Right lung (tissue), 10 donors: ENCODE results near the gene FAM13C. TPM values are rescaled to one million over a fixed set of nuclear protein-coding genes. Genes with fewer than 3 reads are reported as not detected.
A peak's percentile ranks its signal among the peaks of the same experiment; 100 is the strongest.
"Not testable (repeated sequence)": the region's sequence is repeated elsewhere in the genome, so short reads cannot be mapped to it uniquely, and the experiment has no call there.

Experiments
- DNase-seq, 2 donors: peaks; one replicate each; pipeline ENCODE4 v3.0.0-alpha.2; 2013
- long read RNA-seq, 8 donors: transcript quantifications; one replicate each; lab custom pipeline, GENCODE V29; 2026
- polyA plus RNA-seq, 5 donors: library from polyadenylated mRNA; unstranded; fragments of 120-200 nt; gene quantifications; one replicate each; pipeline versions ENCODE4 v1.2.1 to v1.2.3, GENCODE V29; 2013; ENCODE audit warnings: inconsistent platforms in 1 of 5, low replicate concordance in 1 of 5; ENCODE audit not compliant: insufficient read length in 5 of 5, insufficient read depth in 1 of 5

Gene FAM13C
- 10 to 100 TPM; 17.7 to 36.1 (median 25.9) TPM for polyA plus RNA-seq
- long read RNA-seq, donor 1, partial matches to known transcripts: 0 of 1 reads
- long read RNA-seq, donor 1, other reads (novel, unspliced or antisense): 0 of 1 reads
- long read RNA-seq, donor 2, partial matches to known transcripts: 0 of 3 reads
- long read RNA-seq, donor 2, other reads (novel, unspliced or antisense): 0 of 3 reads
- long read RNA-seq, donor 3, partial matches to known transcripts: 0 of 3 reads
- long read RNA-seq, donor 3, other reads (novel, unspliced or antisense): 0 of 3 reads
- long read RNA-seq, donor 4, partial matches to known transcripts: 0 of 2 reads
- long read RNA-seq, donor 4, other reads (novel, unspliced or antisense): 0 of 2 reads
- long read RNA-seq, donor 5: 0 reads
- long read RNA-seq, donor 6, partial matches to known transcripts: 0 of 1 reads
- long read RNA-seq, donor 6, other reads (novel, unspliced or antisense): 0 of 1 reads
- long read RNA-seq, donor 7, partial matches to known transcripts: 0 of 1 reads
- long read RNA-seq, donor 7, other reads (novel, unspliced or antisense): 0 of 1 reads
- long read RNA-seq, donor 8, partial matches to known transcripts: 0 of 1 reads
- long read RNA-seq, donor 8, other reads (novel, unspliced or antisense): 0 of 1 reads

DNA sequence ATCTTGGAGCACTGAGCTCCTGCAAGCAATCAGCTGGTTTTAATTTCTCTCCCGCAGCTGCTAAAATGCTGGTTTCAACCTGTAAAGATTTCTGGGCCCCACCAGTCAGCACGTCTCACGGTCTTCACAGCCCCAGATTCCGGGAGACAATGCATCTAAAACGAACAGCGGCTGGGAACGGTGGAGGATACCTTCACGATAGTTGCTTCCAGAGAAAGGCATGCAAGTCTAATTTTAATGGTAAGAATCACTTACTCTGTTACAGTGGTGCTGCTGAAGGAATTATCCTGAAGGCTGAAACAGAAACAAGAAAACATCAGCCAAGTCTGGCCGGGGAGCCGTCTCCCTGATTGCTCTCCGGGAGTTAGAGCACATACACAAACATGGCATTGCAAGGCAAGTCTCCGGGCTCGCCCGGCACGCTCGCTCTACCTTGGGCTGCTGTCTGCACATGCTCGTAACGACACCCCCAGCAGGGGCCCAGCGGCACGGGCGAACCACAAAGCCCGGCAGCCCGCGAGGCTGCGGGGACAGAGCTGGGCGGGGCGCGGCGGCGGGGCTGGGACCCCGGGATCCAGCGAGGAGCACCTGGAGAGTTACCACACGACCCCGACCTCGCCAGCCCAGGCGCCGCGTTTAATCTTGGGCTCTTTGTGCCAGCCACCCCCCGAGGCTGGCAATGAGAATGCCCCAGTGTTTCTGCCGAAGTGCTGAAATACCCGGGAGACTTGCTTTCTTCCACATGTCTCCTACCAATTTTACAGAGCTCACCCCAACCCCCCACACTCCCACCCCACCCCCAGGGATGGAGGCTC lies at the start of gene FAM13C:
Gene FAM13C (minus strand): TSS at position 406 of the 815 bp plus-strand sequence. CDS start 89 bp downstream, at position 317.
- DNase-seq: peak; percentile 62 to 67

DNA sequence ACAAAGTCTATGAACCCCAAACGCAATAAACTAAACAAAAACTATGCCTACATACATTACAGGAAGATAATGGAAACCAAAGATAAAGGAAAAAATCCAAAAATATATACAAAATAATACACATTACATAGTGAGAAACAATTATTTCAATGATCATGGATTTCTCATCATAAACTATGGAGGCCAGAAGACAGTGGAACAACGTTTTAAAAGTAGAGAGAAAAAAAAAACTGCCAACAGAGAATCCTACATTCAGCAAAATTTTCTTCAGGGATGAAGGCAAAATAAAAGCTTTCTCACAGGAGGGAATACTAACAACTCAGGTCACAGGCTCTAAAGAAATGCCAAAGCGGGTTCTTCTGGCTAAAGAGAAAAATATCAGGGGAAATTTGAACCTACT lies 42.9 kb upstream of the FAM13C start:
- DNase-seq: no peak

DNA sequence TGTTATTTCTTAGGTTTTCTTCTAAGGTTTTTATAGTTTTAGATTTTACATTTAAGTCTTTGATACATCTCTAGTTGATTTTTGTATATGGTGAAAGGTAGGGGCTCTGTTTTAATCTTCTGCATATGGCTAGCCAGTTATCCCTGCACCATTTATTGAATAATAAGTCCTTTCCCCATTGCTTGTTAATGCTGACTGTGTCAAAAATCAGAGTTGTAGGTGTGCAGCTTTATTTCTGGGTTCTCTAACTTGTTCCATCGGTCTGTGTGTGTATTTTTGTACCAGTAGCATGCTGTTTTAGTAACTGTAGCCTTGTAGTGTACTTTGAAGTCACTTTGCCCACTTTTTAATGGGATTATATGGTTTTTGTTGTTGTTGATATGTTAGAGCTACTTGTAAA lies 37.9 kb upstream of the FAM13C start:
- DNase-seq: no peak

DNA sequence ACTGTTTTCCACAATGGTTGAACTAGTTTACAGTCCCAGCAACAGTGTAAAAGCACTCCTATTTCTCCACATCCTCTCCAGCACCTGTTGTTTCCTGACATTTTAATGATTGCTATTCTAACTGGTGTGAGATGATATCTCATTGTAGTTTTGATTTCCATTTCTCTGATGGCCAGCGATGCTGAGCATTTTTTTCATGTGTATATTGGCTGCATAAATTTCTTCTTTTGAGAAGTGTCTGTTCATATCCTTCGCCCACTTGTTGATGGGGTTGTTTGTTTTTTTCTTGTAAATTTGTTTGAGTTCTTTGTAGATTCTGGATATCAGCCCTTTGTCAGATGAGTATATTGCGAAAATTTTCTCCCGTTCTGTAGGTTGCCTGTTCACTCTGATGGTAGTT lies 37.0 kb upstream of the FAM13C start:
- not testable (repeated sequence) for DNase-seq

DNA sequence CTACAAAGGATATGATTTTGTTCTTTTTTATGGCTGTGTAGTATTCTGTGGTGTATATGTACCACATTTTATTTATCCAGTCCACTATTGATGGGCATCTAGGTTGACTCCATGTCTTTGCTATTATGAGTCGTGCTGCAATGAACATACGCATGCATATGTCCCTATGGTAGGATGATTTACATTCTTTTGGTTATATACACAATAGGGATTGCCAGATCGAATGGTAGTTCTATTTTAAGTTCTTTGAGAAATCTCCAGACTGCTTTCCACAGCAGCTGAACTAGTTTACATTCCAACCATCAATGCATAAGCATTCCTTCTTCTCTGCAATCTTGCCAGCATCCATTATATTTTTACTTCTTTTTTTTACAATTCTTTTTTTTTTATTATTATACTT lies 35.6 kb upstream of the FAM13C start:
- no peak for DNase-seq

DNA sequence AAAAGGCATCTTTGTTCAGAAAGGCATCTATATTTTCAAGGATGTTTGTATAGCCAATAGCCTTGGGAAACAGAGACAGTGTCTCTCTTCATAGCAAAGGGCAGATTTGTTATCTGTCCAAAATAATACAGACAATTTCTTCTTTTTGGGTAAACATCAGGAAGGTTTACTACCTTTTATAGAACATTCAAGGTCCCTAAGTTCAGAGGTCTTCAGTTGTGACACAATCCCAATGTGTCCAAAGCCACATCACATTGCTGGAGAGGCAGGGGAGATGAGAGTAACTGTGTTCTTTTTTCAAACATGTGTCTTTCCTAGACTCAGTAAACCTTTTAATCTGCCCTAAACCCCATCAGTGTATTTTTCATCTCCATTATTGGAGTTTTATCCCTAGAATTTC lies 33.6 kb upstream of the FAM13C start:
- DNase-seq: no peak

DNA sequence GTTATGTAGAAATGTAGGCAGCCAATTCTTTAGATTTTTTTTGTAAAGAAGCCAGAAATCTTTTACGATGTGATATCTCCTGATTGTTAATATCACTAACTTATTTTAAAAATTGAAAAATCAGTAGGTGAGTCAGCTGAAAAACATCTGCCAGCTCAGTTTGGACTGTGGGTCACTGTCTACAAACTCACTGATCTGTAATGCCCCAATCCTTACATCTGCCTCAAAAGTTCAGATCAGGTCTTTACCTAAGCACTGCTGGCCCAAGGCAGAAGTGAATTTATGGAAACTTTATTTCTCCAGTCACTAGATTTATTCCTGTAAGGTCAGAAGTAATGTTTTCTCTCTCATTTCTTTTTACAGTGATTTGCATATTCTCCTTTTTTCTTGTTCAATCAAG lies 31.0 kb upstream of the FAM13C start:
- no peak for DNase-seq

DNA sequence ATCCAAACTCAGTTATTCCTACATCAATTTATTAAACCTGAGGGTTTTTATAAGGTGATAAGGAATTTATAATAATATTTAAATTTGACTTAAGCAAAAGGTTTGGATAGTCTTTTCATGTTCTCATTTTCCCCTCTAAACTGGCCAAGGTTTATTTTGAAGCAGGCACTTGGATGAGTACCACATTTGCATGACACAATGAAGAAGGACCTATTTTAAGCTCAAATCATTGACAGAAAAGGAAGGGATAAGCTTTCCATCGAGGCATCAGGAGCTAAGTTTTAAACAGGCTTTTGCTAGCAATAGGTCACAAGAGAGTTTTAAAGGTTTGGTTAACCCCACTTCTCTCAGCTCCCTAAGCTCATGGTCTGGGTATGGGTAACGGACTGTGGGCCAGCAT lies 28.7 kb upstream of the FAM13C start:
- no peak for DNase-seq

DNA sequence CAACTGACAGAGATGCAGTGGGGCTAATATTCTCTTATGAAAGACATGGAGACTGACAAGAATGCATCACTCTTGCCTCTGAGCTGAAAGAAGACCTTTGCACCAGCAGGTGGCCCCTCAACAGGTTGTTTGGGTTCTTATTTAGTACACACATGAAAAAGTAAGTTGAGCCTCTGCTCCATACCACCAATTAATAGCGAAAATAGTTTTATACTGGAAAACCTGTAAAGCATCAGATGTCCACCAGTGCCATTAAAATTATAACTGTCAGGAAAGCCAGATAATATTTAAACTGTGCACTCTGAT lies 26.3 kb upstream of the FAM13C start:
- DNase-seq: no peak

DNA sequence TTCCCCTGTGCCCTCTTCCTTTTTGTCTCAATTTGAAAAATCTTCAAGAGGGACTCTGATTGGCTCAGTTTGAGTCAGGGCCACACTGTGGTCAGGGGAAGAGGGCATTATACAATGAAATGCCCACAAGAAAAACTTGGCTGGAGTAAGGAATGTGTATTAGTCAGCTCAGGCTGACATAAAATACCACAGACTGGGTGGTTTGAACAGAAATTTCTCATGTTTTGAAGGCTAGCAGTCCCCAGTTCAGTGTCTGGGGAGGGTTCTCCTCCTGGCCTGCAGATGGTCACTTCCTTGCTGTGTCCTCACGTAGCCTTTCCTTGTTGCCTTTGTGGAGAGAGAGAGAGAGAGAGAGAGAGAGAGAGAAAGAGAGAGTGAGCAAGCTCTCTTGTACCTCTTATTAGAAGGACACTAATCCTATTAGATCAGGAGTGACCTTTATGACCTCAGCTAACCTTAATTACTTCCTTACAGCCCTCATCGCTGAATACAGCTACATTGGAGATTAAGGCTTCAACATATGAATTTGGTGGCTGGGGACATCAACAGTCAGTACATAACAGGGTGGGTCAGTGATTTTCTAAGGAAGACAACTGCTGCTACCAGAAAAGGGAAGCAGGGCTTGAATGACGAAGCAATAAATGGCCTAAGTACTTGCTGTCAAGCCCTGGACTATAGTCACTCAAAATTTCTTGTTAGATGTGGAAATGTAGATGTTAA lies 25.8 kb upstream of the FAM13C start:
- no peak for DNase-seq

DNA sequence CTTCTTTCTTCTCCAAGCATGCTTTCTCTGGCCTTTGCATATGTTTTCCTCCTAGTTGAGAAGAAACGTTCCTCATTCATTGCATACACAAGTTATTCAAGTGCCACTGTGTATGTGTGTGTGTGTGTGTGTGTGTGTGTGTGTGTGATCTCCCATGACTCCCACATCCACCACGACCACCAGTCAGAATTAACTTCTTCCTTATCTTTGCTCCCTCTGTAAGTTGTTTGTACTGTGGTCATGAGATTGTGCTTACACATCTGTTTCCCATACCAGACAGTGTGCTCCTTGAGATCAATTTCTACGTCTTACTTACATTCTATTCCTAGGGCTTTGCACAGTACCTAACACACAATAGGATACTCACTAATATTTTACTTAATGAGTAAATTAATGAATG lies 22.4 kb upstream of the FAM13C start:
- no peak for DNase-seq

DNA sequence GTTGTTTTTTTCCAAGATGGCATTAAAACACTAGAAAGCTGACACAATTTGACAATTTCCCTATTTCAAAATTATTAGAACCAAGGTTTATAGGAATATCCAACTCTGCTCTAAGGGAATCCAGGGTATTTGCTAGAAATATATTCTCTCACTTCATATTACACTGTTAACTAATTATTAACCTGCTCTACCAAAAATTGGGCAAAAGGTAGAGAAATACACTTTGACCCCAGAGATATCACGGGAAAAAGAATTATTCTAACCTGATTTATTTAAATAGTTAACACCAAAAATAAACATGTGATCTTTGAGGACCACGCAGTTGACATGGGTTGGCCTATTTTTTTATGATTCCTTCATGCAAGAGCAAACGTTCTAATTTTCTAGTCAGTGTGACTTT lies 21.6 kb upstream of the FAM13C start:
- DNase-seq: no peak

DNA sequence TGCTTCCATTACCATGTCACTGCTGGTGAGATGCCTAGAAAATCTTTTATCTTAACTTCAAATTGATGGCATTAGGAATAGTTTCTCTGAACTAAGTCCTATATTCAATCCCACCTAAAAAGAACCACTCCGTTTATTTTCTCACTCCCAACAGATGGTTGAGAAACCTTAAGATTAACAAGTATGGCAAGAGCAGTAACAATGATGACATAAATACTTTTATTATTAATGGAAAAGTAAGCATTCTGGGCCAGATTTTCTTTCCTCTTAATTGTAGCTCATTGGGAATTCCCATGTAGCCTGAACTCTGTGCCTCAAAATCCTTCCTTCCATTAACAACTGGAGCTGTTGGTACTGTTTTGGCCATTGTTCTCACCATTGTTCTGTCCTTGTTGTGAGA lies 21.1 kb upstream of the FAM13C start:
- DNase-seq: no peak

DNA sequence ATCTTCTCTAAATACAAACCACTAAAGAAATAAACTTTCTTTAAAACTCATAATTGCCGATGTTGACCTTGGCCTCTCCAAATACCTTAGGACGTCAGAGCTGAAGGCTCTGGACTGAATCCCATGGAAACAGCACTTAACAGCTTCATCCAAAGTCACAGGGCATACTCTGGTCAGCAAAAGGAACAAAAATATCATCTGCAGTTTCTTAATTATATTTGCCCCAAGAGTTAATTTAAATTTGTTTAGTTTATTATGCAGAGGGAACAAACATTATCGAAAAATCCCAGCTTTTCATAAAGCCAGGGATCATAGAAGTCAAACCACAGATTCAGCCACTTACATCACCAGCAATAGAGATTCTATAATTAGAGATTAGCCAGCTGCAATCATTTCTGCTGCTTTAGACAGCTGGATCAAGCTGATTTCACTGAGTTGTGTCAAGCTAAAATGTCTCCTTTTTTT lies 20.5 kb upstream of the FAM13C start:
- DNase-seq: peak; percentile 69

DNA sequence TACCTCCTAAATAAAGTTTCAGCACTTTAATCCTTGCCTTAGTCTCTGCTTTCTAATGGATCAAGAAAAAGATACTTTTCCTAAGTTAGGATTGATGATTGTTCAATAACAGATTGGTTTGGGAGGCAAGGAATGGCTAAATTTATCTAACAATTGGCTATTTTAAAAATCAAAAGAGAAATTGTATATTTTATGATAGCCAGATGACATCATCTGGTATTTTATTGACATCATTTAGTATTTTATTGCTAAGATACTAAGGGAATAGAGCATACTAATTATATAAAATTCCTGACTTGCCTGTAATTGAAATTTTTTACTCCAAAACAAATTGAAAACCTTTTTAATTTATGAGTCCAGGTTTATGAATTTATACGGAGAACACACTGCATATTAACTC lies 19.3 kb upstream of the FAM13C start:
- no peak for DNase-seq

DNA sequence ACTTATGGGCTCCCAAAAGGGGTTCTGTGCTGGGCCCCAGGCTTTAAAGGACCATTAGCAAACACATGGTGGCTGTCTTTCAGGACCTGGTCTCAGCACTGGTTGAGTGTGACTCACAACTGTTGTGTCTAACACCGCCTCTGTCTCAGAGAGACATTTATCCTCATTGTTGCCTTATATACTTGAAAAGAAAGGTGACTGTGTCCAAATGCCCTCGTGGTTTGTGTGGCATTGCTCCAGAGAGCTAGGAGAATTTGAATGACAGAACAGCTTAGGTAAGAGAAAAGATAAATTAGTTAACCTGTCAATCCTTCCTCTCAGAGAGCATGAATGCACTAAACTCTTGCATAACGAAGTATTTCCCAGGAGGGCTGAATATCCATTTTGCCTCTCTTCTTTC lies 14.5 kb upstream of the FAM13C start:
- DNase-seq: no peak

DNA sequence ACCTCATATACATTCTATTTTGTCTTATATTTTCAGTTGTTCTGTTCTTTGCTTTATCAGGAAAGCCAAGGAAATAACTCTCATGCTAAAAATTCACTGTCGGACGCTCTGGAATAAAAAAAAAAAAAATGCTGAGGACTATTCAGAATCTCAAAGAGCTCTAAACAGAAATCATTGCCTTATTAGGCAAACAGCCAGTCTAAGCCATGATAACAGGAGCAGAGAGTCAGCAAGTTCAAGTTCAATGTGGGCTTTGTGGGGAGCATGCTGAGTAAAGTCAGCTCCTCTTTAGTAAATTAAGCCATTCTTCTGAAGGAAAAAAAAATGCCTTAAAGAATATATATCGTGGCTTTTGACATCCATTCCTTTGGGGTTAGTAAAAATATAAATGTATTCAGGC lies 13.6 kb upstream of the FAM13C start:
- DNase-seq: no peak

DNA sequence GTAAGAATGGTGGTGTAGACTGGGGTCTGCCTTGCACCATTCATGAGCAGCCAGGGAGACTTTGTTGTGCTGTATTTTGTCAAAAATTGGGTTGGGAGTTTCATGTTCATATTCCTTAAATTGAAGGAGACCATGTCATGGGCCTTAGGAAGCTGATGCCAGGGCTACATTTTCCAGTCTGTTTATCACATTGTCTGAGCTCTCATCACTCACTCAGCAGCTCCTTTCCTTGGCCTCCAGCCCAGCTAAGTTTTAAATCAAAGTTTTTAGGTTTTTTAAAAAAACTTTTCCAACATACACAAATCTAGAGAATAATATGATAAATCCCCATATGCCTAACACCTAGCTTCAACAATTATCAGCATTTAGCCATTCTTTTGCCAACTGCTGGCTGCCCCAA lies 12.6 kb upstream of the FAM13C start:
- no peak for DNase-seq

DNA sequence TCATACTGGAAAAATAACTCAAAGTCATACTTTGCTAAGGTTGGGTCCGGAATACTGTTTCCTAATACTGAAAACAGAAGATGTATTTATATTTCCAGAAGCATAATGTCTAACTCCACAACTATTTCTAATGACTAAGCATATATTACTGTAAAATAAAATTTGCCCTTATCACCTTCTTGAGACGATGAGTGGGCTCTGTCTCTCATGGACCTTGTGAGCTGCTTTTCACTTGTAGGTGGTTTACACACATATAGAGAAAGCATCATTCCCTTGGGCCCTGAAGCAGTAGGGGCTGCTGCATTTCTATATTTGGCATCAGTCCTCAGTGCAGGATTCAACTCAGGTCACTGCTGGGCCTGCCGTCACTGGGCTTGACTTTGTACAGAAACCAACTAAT lies 10.7 kb upstream of the FAM13C start:
- no peak for DNase-seq

DNA sequence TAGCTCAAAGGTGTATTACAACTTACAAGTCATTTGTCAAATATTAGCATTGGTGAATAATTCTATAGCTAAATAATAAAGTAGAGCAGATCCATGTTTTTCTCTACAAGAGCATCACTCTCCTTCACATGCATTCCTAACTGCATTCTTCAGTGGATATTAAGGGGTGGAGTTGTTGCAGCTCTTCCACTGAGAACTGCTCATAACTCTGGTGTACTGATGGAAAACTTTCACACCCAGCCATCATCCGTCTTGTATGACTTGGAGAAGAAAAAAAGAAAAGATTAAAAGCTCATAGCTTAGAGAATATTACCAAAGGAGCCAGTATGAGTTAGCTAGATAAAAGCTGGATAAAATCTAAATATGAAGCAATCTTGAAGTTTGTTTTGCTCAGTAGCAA lies 10.2 kb upstream of the FAM13C start:
- no peak for DNase-seq

DNA sequence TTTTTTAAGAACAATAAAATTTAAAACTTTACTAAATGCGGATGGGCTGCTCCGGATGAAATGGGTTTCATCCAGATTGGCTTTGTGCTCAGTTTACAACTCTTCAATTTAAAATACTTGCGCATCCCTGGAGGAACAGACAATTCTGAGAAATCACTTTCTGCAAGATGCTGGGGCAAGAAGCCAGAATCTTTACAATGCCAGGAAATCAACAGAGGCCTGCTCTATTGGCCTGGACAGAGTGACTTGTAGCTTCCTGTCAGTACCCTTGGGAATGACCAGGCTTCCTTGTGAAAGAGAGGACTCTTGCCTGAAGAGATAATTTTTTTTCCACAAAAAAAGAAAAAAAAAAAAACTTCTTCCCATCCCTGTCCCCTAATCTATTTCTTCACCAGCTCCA lies 3.9 kb upstream of the FAM13C start:
- DNase-seq: no peak

DNA sequence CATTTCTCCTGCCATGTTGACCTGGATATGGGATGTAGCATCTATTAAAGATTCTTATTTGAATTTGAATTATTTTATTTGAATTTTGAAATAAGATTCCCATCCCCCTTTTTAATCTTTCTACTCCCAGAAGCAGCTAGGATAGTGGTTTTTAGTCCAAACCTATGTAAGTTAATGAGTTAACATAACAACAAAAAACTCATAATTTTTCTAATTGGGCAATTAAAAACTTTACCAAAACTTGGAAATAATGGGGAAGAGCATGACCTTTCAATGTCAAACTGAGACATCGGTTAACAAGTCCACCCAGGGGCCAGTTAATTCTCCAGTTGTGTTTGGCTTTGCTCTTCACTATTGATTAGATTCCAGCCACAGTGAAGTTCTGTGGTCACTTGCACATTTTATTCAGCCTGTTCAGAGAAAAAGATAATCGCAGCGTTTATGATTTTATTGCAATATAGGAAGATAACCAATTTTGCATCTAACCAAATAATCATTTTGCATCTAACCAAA lies 1.2 kb upstream of the FAM13C start:
- DNase-seq: no peak
